Sigmoid colon (tissue), 7 donors: Measurements from ENCODE around the gene RAB36. TPM values are rescaled to one million over a fixed set of nuclear protein-coding genes. Genes with fewer than 3 reads are reported as not detected.

Experiments used
- DNase-seq: peaks from one replicate; pipeline ENCODE4 v3.0.0-alpha.2; 2019
- H3K27ac ChIP-seq, 4 donors: fragments of 200-600 bp; sonication (generic); one replicate each; pipeline ENCODE4 v1.5.1; 2016 to 2019; ENCODE audit warnings: mild to moderate bottlenecking in 1 of 4
- H3K27me3 ChIP-seq, 3 donors: fragments of 200-600 bp; sonication (generic); one replicate each; pipeline ENCODE4 v1.5.1; 2019; ENCODE audit warnings: mild to moderate bottlenecking in 1 of 3
- H3K36me3 ChIP-seq, 4 donors: fragments of 200-600 bp; sonication (generic); one replicate each; pipeline ENCODE4 v1.5.1; 2016 to 2019
- H3K4me1 ChIP-seq, 4 donors: fragments of 200-600 bp; sonication (generic); one replicate each; pipeline ENCODE4 v1.5.1; 2017 to 2019
- H3K4me3 ChIP-seq, 4 donors: fragments of 200-600 bp; sonication (generic); one replicate each; pipeline ENCODE4 v1.5.1; 2017 to 2019; ENCODE audit warnings: mild to moderate bottlenecking in 2 of 4, moderate library complexity in 1 of 4
- H3K9me3 ChIP-seq, 4 donors: fragments of 200-600 bp in 3 of 4; sonication (generic) in 3 of 4; one replicate each; pipeline versions ENCODE4 v1.5.1 to v1.6.1; 2013 to 2019
- CTCF ChIP-seq, 4 experiments: fragments of 450-650 bp in 3 of 4; fragments of 200-600 bp in 1 of 4; IDR thresholded peaks; one replicate each; pipeline ENCODE4 v1.5.1; 2016 to 2019; ENCODE audit warnings: antibody characterized with exemption in 4 of 4, mild to moderate bottlenecking in 3 of 4, moderate library complexity in 2 of 4
- EP300 ChIP-seq, 4 donors: sonication (generic); formaldehyde crosslinking; IDR thresholded peaks; one replicate each; pipeline ENCODE4 v1.6.1; 2017; ENCODE audit warnings: antibody characterized with exemption in 4 of 4
- POLR2A ChIP-seq, 2 donors: fragments of 450-650 bp; IDR thresholded peaks; one replicate each; pipeline ENCODE4 v1.6.1; 2016; ENCODE audit warnings: antibody characterized with exemption in 2 of 2, mild to moderate bottlenecking in 2 of 2, moderate library complexity in 2 of 2
- POLR2AphosphoS5 ChIP-seq, 4 donors: sonication (generic); formaldehyde crosslinking; IDR thresholded peaks; one replicate each; pipeline ENCODE4 v1.6.1; 2017; ENCODE audit warnings: antibody characterized with exemption in 4 of 4
- WGBS, 2 donors: extraction: QIAGEN DNeasy Blood & Tissue Kit; methylation state at CpG; one replicate each; pipeline ENCODE4 v1.1.7; 2013; 5-methylcytosine and 5-hydroxymethylcytosine counted together
- intact Hi-C: fragments of 100-400 bp; cut with DNase I; formaldehyde crosslinking; loops from one replicate; pipeline ENCODE4 v1.15.1; 2023
- polyA plus RNA-seq, 3 donors: library from polyadenylated mRNA; stranded (reverse); fragments of 200-250 nt; gene quantifications; one replicate each; pipeline ENCODE4 v1.2.3, GENCODE V29; 2013
- total RNA-seq, 4 donors: library from RNA; depleted of rRNA; stranded (reverse); fragments of >200 nt; gene quantifications; one replicate each; pipeline ENCODE4 v1.1.0, GENCODE V29; 2016
- donor health status: healthy with polysubstance abuse.
- donor health status: Bipolar disorder and iron deficiency.
- donor health status: healthy.

RAB36 gene
- total and polyA plus RNA-seq, 7 donors: 0.23 to 5.3 (median 2.1) TPM

DNA sequence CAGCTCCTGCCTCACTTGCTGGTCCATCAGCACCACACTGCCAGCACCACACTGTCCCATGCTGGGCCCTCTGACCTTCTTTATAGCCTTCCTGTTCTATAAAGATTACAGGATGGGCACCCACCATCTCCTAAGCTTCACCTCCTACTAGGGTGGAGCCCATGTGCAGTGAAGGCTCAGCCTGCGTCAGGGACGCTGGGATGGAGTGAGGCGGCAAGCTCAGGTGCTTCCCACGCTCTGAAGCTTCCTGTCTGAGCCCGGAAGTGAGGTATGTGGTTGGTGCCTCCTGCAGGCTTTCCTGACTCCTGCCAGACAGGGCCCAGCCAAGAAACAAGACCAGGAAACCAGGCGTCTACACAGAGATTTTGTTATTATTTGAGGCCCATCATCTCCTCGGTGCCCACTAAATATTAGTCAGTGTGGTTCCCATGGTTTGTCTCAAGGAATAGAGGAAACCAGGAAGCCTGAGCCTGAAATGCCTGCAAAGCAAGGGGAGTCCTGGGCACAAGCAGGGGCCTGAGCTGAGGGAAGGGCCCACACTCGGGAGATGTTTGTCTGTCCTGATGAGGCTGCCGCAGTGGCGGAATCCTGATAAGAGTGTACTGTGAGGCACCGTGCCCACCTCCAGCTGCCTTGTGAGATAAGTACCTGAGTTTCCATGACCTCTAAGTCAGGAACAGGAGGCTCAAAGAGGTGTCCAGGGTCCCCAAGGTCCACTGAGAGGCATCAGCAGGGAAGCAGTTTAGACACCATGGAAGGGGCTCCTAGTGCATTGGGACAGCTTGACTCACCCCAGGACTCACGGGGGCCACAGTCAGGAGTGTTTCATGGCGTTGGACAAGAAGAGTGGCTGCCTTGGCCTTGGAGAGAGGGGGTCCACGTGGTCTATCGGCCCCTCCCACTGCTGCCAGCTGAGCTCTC is 25.5 kb upstream of the RAB36 start:
- Histone ChIP-seq H3K9me3 (no peaks in the 10 kb centered on the region), H3K27me3 (no peaks in the 10 kb centered on the region), H3K27ac (no peak overlapping the region), H3K4me3 (no peak overlapping the region), H3K36me3 (peaks cover 0 to 7% (median 0%) of the 10 kb centered on the region in 4 donors), H3K4me1 (peaks cover 0 to 13% (median 0%) of the 10 kb centered on the region in 4 donors)
- DNase-seq: no peak
- TF ChIP-seq POLR2A (IDR thresholded peaks at IDR 0.05): no peak
- no peak for TF ChIP-seq POLR2AphosphoS5 (IDR thresholded peaks at IDR 0.05)
- no peak for TF ChIP-seq CTCF (IDR thresholded peaks at IDR 0.05)
- TF ChIP-seq EP300 (IDR thresholded peaks at IDR 0.05): no peak
- intact Hi-C loops: no loop called here
- 77 to 79% methylated on average over 15 of the region's 15 CpGs for WGBS, 2 donors

DNA sequence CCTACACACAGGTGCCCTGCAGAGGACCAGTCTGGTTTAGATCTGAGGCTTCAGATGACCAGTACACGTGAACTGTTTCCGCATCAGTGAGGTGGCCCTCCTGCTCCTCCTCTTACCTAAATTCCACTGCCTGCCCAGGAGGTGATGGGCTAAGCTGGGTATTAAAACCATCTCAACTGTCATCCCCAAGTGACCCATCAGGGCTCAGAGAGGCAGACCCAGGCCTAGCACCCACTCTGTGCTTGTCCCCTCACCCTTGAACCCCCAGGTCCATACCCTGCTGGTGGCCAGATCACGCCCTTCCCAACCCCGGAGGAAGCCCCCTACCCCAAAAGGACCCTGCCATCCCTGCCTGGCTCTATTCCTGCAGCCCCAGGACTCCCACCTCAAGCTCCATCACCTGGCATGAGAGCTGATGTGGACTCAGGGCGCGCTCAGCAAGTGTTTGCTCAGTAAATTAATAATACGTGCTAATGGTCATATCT is 24.8 kb upstream of the RAB36 start:
- DNase-seq: no peak
- H3K9me3 ChIP-seq: no peaks in the 10 kb centered on the region
- intact Hi-C loops: no loop called here
- H3K4me1 ChIP-seq: peaks cover 0 to 13% (median 0%) of the 10 kb centered on the region in 4 donors
- 93 to 97% methylated on average over 7 of the region's 7 CpGs for WGBS, 2 donors
- no peak overlapping the region for H3K27ac ChIP-seq
- no peak overlapping the region for H3K4me3 ChIP-seq
- H3K27me3 ChIP-seq: no peaks in the 10 kb centered on the region
- peaks cover 0 to 7% (median 0%) of the 10 kb centered on the region in 4 donors for H3K36me3 ChIP-seq
- TF ChIP-seq POLR2A (IDR thresholded peaks at IDR 0.05): no peak
- TF ChIP-seq POLR2AphosphoS5 (IDR thresholded peaks at IDR 0.05): no peak
- no peak for TF ChIP-seq CTCF (IDR thresholded peaks at IDR 0.05)
- TF ChIP-seq EP300 (IDR thresholded peaks at IDR 0.05): no peak

GRCh38 chr22:23121000-23121421 is 24.3 kb upstream of the RAB36 start:
- Histone ChIP-seq H3K4me1 (peaks cover 0 to 13% (median 0%) of the 10 kb centered on the region in 4 donors), H3K9me3 (no peaks in the 10 kb centered on the region), H3K36me3 (peaks cover 0 to 7% (median 0%) of the 10 kb centered on the region in 4 donors), H3K27me3 (no peaks in the 10 kb centered on the region), H3K4me3 (no peak overlapping the region), H3K27ac (no peak overlapping the region)
- 91 to 93% methylated on average over 4 of the region's 4 CpGs for WGBS, 2 donors
- intact Hi-C loops: no loop called here
- no peak for DNase-seq
- TF ChIP-seq EP300 (IDR thresholded peaks at IDR 0.05) (no peak), CTCF (IDR thresholded peaks at IDR 0.05) (no peak), POLR2A (IDR thresholded peaks at IDR 0.05) (no peak), POLR2AphosphoS5 (IDR thresholded peaks at IDR 0.05) (no peak)

GRCh38 chr22:23121424-23121823 is 23.9 kb upstream of the RAB36 start:
- TF ChIP-seq POLR2A (IDR thresholded peaks at IDR 0.05): no peak
- peaks cover 0 to 7% (median 0%) of the 10 kb centered on the region in 4 donors for H3K36me3 ChIP-seq

DNA sequence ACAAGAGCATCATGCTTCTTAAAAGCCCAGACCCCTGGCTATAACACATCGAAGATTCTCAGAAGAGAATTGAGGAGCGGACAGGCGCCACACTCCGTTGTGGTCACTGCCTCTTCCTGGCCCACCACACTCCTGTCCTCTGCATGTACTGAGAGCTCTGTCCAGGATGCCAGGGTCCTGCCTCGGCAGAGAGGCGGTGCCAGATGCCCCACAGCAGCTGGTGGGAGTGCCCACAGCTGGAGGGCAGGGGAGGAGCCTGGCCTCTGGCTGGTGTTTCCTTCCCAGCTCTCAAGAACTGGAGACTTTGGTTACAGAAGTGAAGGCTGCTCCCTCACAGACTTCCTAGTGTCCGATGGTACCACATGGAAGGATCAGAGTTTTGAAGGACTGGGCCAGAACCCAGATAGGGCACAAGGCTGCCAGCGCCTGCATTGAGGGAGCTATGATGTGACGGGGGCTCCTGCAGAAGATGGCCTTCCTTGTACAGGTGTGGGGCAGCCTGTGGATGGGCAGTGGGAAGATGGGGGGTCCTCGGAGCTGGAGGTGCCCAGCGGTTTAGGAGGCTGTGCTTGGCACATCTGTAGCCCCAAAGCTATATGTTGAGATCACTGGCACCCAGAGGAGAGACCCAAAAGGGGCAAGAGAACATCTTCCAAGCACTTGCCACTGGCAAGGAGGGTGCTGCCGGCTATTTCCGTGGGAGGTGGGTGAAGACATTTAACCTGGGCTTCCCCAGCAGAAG is 22.9 kb upstream of the RAB36 start:
- Histone ChIP-seq H3K4me1 (peaks cover 0 to 13% (median 0%) of the 10 kb centered on the region in 4 donors), H3K27me3 (no peaks in the 10 kb centered on the region), H3K9me3 (no peaks in the 10 kb centered on the region), H3K36me3 (peaks cover 0 to 7% (median 0%) of the 10 kb centered on the region in 4 donors), H3K4me3 (no peak overlapping the region), H3K27ac (no peak overlapping the region)
- 78 to 84% methylated on average over 13 of the region's 13 CpGs for WGBS, 2 donors
- intact Hi-C loops: no loop called here
- no peak for DNase-seq
- TF ChIP-seq EP300 (IDR thresholded peaks at IDR 0.05): no peak

More at GRCh38 chr22:23121424-23121823, 23.9 kb upstream of the RAB36 start:
- no peaks in the 10 kb centered on the region for H3K27me3 ChIP-seq
- H3K4me3 ChIP-seq: no peak overlapping the region
- intact Hi-C loops: no loop called here
- 85 to 86% methylated on average over 9 of the region's 9 CpGs for WGBS, 2 donors
- no peak overlapping the region for H3K27ac ChIP-seq
- no peaks in the 10 kb centered on the region for H3K9me3 ChIP-seq
- peaks cover 0 to 13% (median 0%) of the 10 kb centered on the region in 4 donors for H3K4me1 ChIP-seq
- DNase-seq: no peak
